K562 (cell line): Measurements from ENCODE around the gene TMEM63A. TPM values are rescaled to one million over a fixed set of nuclear protein-coding genes. Genes with fewer than 3 reads are reported as not detected.
A peak's percentile ranks its signal among the peaks of the same experiment; 100 is the strongest.

Experiments used
- CCAR2 ChIP-seq: fragments of 200-400 bp; formaldehyde crosslinking; IDR thresholded peaks from 2 replicates; pipeline ENCODE4 v1.6.1; 2017; ENCODE audit warnings: mild to moderate bottlenecking, low read depth, low read length
- DACH1 ChIP-seq: fragments of 450-650 bp; IDR thresholded peaks from 2 replicates; pipeline ENCODE4 v1.6.1; 2018; ENCODE audit not compliant: partially characterized antibody
- ESRRA ChIP-seq: fragments of 450-650 bp; IDR thresholded peaks from 2 replicates; pipeline ENCODE4 v1.6.1; 2014; ENCODE audit warnings: low read depth, mild to moderate bottlenecking, moderate library complexity, borderline replicate concordance
- EZH2 ChIP-seq: IDR thresholded peaks from 2 replicates; pipeline ENCODE4 v1.6.1; 2012; ENCODE audit warnings: low read depth, mild to moderate bottlenecking, inconsistent platforms, low read length, borderline replicate concordance
- GABPA ChIP-seq: fragments of 200-800 bp; sonication (Bioruptor generic); conservative IDR thresholded peaks from 2 replicates; pipeline ENCODE4 v1.6.1; 2016; ENCODE audit warnings: low read depth, missing genetic modification characterization, missing compliant biosample characterization
- GTF2A2 ChIP-seq: IDR thresholded peaks from 2 replicates; pipeline ENCODE4 v1.6.1; 2016; ENCODE audit warnings: mild to moderate bottlenecking, missing genetic modification characterization, missing compliant biosample characterization
- HES1 ChIP-seq: fragments of 450-650 bp; IDR thresholded peaks from 2 replicates; pipeline ENCODE4 v1.6.1; 2016; ENCODE audit warnings: low read depth, mild to moderate bottlenecking, moderate library complexity
- LCOR ChIP-seq: sonication (generic); formaldehyde crosslinking; IDR thresholded peaks from 2 replicates; pipeline ENCODE4 v1.8.0; 2022; ENCODE audit warnings: mild to moderate bottlenecking, missing genetic modification reagents
- MIER1 ChIP-seq: fragments of 450-650 bp; IDR thresholded peaks from 2 replicates; pipeline ENCODE4 v1.6.1; 2016; ENCODE audit warnings: antibody characterized with exemption, mild to moderate bottlenecking, low read depth
- NRF1 ChIP-seq, 2 experiments: fragments of 450-650 bp; IDR thresholded peaks in 1 of 2; conservative IDR thresholded peaks in 1 of 2; 2 replicates each; pipeline ENCODE4 v1.6.1; 2014; ENCODE audit warnings: mild to moderate bottlenecking in 2 of 2
- PHB ChIP-seq: fragments of 250-450 bp; sonication (Bioruptor Pico); IDR thresholded peaks from 2 replicates; pipeline ENCODE4 v1.5.0; 2021
- POLR2B ChIP-seq: fragments of 450-650 bp; IDR thresholded peaks from 2 replicates; pipeline ENCODE4 v1.6.1; 2018; ENCODE audit warnings: low read depth; ENCODE audit not compliant: partially characterized antibody
- THAP12 ChIP-seq: fragments of 250-450 bp; sonication (Bioruptor Pico); IDR thresholded peaks from 2 replicates; pipeline ENCODE4 v1.9.0; 2021; ENCODE audit warnings: mild to moderate bottlenecking, inconsistent platforms
- XRCC5 ChIP-seq: fragments of 200-400 bp; formaldehyde crosslinking; IDR thresholded peaks from 2 replicates; pipeline ENCODE4 v1.6.1; 2017; ENCODE audit warnings: low read depth, mild to moderate bottlenecking, low read length
- ZNF133 ChIP-seq: fragments of 250-450 bp; sonication (Bioruptor Pico); IDR thresholded peaks from 2 replicates; pipeline ENCODE4 v1.4.0; 2020; ENCODE audit warnings: mild to moderate bottlenecking
- ZNF511 ChIP-seq: sonication (generic); formaldehyde crosslinking; IDR thresholded peaks from 2 replicates; pipeline ENCODE4 v1.8.0; 2022; ENCODE audit warnings: mild to moderate bottlenecking, missing genetic modification reagents
- ZNF584 ChIP-seq: fragments of 200-800 bp; sonication (Bioruptor generic); IDR thresholded peaks from 2 replicates; pipeline ENCODE4 v1.6.1; 2016; ENCODE audit warnings: low read depth, mild to moderate bottlenecking, missing genetic modification characterization, missing compliant biosample characterization
- ZNF699 ChIP-seq: fragments of 250-450 bp; sonication (Bioruptor Pico); IDR thresholded peaks from 2 replicates; pipeline ENCODE4 v1.8.0; 2021; ENCODE audit warnings: mild to moderate bottlenecking, moderate library complexity; ENCODE audit not compliant: insufficient replicate concordance
- ZSCAN29 ChIP-seq: fragments of 450-650 bp; IDR thresholded peaks from 2 replicates; pipeline ENCODE4 v1.6.1; 2017
- polyA plus RNA-seq, 8 experiments: library from polyadenylated mRNA; depleted of rRNA in 4 of 8; stranded (reverse) in 5 of 8; unstranded in 3 of 8; fragments of >200 nt; fragmentation: Nextera tagmentation in 2 of 8; fragmentation: Illumina TruSeq in 1 of 8; extraction: Ambion mirVana in 2 of 8; extraction: Trizol in 1 of 8; gene quantifications; 2 replicates each; pipeline versions ENCODE4 v1.2.1 to v1.2.3, GENCODE V29; 2011 to 2014; ENCODE audit warnings: inconsistent platforms in 1 of 8, missing spikeins in 1 of 8
- total RNA-seq, 7 experiments: library from RNA; depleted of rRNA in 6 of 7; stranded (reverse); fragments of >200 nt in 6 of 7; fragmentation: Illumina TruSeq in 2 of 7; extraction: Trizol in 2 of 7; gene quantifications; 2 replicates each; pipeline versions ENCODE4 v1.2.1 to v1.2.3, GENCODE V29; 2011 to 2021; ENCODE audit warnings: low replicate concordance in 1 of 7

TMEM63A gene
- total and polyA plus RNA-seq, 9 of the 15 experiments (the other 6 are each of a cell fraction or from before 2014, with no cell fraction given), result 2.0 to 54.6 (median 17.5) TPM

- 0 out of 2 replicates have a peak, but pooled peaks have one; percentile 4 for TF ChIP-seq THAP12
- TF ChIP-seq ZNF511 (CRISPR knock-in tag), result no peak; the same call in 1 of the 2 replicates
- TF ChIP-seq ZNF584 (CRISPR knock-in tag), result no peak
- TF ChIP-seq XRCC5, result no peak
- no peak for TF ChIP-seq PHB (CRISPR knock-in tag)
- TF ChIP-seq CCAR2, result no peak
- TF ChIP-seq ZNF133 (CRISPR knock-in tag), result no peak
- TF ChIP-seq GABPA (tag), result no peak
- TF ChIP-seq DACH1, result no peak
- TF ChIP-seq EZH2, result no peak
- no peak; the same call in 1 of the 2 replicates for TF ChIP-seq LCOR (CRISPR knock-in tag)
- TF ChIP-seq NRF1 (conservative IDR thresholded peaks at IDR 0.05 in 1 of 2, IDR thresholded peaks at IDR 0.05 in 1 of 2), result no peak
- TF ChIP-seq ESRRA, result 0 out of 2 replicates have a peak, but pooled peaks have one; percentile 3
- no peak for TF ChIP-seq MIER1
- no peak for TF ChIP-seq GTF2A2 (tag)
- TF ChIP-seq ZSCAN29, result no peak
- TF ChIP-seq HES1, result no peak
- TF ChIP-seq ZNF699, result no peak
- no peak for TF ChIP-seq POLR2B
Measured at GRCh38 chr1:225882694-225883615, 775 bp upstream of the TMEM63A start (continued).
